Measurements from ENCODE around the gene TSPAN3. TPM values are rescaled to one million over a fixed set of nuclear protein-coding genes. Genes with fewer than 3 reads are reported as not detected.

TSPAN3 gene
- total RNA-seq, 2 experiments from 2014 or later = 49.1 to 49.4 TPM

DNA sequence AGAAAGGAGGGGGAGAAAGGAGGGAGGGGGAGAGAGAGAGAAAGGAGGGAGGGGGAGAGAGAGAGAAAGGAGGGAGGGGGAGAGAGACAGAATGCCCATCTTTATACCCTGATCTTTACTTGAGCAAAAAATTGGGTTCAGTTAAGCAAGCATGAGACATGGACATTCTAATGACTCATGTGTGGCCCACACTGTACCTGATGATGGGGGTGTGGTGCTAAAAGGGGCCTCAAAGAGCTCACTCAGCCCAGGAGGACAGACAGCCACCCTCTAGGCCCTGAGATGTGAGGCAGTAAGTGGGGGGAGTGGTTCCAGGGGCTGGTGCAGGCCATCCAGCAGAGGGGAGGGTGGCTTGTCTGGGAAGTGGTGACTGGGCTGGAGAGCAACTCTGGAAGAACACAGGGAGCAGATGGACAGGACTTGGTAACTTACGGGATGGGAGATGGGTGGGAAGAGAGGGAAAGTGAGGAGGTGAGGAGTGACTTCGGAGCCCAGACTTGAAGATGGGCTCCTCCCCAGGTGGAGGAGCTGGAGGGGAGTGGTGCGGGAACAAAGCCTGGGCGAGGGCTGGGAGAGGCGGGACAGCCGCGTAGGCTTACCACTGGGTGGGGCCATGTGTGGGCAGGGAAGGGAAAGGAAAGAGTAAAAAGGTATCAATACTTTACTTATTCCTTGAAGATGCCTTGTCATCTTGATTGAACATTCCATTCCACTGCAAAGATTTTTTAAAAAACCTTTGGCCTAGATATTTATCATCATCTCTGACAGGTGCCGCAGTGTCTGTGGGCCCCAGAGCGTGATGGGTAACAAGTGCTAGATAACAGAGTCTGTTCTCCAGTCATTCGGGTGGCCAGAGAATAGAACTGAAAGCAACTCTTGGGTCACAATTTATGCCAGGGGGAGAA lies 32.3 kb downstream of the TSPAN3 start:
- CTCF ChIA-PET = interaction anchor here (0.6 to 5.2 kb wide), 4 partner anchors 14 to 1350 kb away, joined by 3 to 28 read pairs (median 6); no protein-coding TSS in a partner anchor
- POLR2A ChIA-PET = no interaction called here

DNA sequence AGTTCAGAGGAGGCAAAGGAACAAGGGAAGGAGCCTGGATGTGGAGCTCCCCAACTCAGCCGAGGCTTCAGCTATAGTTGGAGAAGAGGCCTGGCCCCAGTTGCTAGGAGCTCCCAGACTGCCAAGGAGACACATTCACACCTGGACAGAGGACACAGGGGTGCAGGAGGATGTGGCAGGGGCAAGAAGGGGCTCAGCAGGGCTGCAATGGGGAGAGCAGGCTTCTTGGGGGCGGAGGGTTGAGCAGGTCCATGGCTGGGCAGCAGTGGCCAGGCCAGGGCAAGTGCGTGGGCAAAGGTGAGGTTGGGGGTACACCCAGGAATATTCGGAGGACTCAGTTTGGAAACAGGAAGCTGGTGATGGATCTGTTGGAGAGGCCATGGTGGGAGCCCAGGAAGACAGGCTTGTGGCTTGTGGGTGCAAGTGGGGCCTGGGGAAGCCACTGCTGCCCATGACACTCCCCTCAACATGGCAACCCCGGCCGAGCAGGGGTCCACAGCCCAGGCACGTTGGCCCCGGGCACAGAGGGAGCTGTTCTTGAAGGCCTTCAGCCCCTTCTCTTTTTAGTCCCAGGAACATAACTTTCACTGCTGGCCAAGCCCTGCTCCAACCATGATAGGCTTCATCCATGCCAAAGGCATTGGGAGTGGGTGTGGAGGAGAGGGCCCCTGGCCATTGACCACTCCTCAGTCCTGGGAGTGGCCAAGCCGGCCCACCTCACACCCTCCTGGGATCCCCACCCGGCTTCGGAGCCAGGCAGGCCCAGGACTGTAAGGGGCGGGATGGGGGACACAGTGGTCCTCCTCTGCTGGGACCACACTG lies 33.3 kb downstream of the TSPAN3 start:
- CTCF ChIA-PET = interaction anchor here (0.6 to 5.2 kb wide), 4 partner anchors 13 to 1351 kb away, joined by 3 to 28 read pairs (median 6); no protein-coding TSS in a partner anchor
- POLR2A ChIA-PET = no interaction called here

DNA sequence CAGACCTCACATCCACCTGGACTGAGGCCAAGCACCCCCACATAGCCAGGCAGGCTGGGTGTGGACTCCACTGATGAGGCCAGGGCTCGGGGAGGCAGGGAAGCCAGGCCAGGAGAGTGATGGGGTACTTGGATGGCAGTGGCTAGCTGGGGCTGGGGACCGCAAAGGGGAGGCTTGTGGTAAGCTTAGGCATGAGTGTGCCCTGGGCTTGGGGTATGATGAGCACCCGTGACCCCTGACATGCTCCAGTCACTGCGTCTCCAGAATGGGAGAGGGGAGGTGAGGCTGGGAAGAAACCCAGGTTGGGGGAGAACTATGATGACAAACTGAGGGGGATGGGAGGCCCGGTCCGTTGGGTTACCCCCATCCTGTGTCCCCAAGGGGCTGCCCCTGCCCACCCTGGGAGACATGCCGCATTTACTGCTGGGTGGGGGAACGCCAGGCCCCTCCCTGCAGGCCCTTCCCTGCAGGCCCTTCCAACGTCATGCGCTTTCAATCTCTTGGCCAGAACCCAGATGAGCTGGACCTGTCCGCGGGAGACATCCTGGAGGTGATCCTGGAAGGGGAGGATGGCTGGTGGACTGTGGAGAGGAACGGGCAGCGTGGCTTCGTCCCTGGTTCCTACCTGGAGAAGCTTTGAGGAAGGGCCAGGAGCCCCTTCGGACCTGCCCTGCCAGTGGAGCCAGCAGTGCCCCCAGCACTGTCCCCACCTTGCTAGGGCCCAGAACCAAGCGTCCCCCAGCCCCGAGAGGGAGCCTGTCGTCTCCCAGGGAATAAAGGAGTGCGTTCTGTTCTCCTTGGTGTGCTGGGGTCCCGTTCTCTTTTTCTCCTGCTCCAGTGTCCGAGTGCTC lies 34.1 kb downstream of the TSPAN3 start:
- CTCF ChIA-PET = interaction anchor here (0.7 to 5.2 kb wide), 3 partner anchors 12 to 76 kb away, joined by 3 to 28 read pairs (median 10); no protein-coding TSS in a partner anchor

DNA sequence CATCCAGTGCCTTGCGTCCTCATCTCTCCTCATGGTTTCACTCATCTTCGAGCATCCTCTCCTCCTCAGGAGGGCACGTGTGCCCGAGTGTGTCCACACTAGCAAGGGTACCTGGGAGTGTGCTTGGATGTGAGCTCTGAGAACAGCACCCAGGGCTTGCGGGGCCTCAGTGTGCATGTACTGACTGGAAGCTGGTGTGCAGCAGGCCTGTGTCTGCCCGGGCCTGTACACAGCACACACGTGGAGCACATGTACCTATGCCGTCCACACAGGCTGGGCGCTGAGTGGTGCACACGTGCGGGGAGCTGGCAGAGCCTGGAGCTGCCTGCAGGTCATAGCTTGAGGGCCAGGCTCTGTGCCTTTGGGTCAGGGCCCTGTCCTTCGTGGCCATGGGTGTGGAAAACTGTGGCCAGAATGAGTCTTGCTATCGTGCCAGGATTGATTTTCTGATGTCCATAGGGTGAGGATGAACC lies 34.9 kb downstream of the TSPAN3 start:
- ChIA-PET CTCF (interaction anchor here (0.6 to 5.2 kb wide), 6 partner anchors 10 to 544 kb away, joined by 3 to 28 read pairs (median 8); no protein-coding TSS in a partner anchor), POLR2A (no interaction called here)

More for the DNA sequence above, 34.1 kb downstream of the TSPAN3 start:
- POLR2A ChIA-PET = no interaction called here

DNA sequence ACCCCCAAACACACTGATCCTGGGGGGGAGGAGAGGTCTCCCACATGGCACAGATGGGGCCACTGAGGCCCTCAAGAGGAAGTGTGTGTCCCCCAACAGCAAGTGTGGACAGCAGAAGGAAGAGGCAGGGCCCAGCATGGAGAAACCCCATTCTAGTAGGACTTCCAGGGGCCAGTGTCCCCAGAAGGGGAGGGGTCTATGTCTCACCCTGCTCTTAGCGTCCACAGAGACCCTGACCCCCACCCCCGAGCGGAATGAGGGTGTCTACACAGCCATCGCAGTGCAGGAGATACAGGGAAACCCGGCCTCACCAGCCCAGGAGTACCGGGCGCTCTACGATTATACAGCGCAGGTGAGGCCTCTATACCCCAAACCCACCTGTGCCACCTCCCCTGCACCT lies 35.3 kb downstream of the TSPAN3 start:
- ChIA-PET CTCF (interaction anchor here (0.6 to 5.2 kb wide), 9 partner anchors 8 to 544 kb away, joined by 3 to 28 read pairs (median 5); no protein-coding TSS in a partner anchor), POLR2A (interaction anchor here (0.8 kb wide), 1 partner anchor 9 kb away, joined by 5 read pairs; no protein-coding TSS in a partner anchor)

DNA sequence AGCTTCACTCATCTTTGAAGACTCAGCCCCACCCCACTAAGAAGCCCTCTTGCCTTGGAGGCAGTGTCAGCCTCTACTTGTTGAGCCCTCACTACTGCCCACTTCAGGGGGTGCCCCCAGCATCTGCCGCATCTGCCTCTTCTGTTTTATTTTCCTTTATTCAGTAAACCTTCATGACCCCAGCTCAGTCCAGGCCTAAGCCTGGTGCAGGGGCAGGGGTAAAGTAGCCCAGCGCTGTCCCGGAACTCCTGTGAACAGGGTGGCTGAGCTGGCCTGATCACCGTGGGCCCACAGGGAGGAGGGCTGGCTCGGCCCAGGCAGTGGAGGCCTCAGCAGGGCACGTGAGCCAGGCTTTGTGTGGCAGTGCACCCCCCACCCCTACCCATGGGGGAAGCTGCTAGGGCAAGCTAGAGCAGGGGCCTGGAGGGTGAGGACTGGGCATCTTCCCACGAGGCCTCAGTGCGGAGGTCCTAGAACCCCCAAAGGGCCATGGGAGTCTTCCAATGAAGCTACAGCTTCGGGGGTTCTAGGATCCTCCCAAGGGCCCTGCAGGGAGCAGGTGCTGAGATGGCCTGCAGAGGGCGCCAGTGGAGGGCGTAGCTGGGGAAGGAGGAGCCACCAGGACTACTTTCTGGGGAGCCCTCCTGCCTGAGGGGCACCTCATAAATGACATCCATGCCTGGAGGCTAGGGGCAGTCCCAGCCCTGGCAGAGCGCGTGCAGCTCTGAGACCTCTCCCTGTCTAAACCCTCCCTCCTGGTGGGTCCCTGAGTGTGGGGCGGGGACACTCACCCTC lies 36.0 kb downstream of the TSPAN3 start:
- POLR2A ChIA-PET = interaction anchor here (0.8 kb wide), 2 partner anchors 10 to 103 kb away, joined by 4 to 5 read pairs; partner anchors contain the start of gene RCN2

DNA sequence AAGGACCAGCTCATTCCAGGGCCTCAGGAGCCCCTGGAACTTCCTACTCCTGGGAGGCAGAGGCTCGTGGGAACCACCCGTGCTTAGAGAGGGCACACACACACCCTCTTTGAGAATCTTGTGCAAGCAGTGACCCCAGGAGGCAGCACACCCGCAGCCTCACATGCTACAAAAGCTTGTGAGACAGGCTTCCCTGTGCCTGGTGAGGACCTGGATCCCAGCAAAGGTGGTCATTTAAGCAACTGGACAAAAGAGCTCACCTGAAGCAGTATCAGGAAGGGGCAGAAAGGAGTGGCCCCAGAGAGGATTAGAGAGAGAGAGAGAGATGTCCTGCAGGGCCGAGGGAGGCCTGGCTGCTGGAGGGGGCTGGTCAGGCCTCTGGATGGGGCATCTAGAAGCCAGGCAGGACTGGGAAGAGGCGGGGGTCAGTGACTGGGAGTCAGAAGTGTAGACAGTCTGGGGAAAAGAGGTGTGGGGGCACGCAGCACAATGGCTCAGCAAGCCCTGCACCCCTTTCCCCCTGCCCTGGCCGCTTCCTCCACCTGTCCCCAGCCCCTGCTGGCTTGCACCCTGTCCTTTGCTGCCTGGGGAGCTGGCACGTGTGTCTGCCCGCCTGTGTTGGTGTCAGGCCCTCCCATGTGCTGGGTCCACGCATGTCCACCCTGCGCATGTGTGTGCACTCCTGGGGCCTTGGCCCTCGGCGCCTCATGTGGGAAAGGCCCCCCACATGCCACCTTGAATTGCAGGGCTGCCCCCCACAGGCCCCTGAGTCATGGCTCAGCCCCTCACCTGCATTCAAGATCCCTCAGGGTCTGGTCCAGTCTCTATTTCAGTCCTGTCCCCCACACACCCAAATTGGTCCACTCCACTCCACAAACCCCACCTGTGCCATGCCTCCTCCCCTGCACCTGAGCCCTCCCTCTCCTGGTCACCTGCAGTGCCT lies 36.9 kb downstream of the TSPAN3 start:
- ChIA-PET CTCF (interaction anchor here (0.7 to 5.2 kb wide), 8 partner anchors 9 to 85 kb away, joined by 3 to 28 read pairs (median 5); no protein-coding TSS in a partner anchor), POLR2A (interaction anchor here (0.8 to 1.5 kb wide), 2 partner anchors 61 to 102 kb away, joined by 4 to 5 read pairs; partner anchors contain the start of gene RCN2)

More for the DNA sequence above, 36.0 kb downstream of the TSPAN3 start:
- CTCF ChIA-PET = interaction anchor here (0.6 to 5.2 kb wide), 10 partner anchors 9 to 545 kb away, joined by 3 to 28 read pairs (median 5); no protein-coding TSS in a partner anchor

DNA sequence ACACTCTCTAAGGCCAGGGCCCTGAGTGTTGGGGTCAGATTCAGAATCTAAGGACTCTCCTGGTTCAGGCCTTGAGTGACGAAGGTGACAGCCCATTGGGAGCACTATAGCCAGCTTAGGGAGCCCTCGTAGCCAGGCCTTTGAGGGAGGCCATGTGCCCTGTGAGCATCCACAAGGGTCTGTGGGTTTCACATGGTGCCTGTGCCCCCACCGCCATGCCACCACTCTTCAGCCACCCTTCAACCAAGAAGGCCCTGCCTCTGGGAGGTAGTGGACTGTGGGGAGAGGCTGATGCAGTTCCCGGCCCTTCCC lies 37.5 kb downstream of the TSPAN3 start:
- POLR2A ChIA-PET = interaction anchor here (1.5 kb wide), 1 partner anchor 60 kb away, joined by 5 read pairs; no protein-coding TSS in a partner anchor
- CTCF ChIA-PET = interaction anchor here (0.7 to 5.2 kb wide), 5 partner anchors 9 to 86 kb away, joined by 3 to 28 read pairs (median 10); no protein-coding TSS in a partner anchor

DNA sequence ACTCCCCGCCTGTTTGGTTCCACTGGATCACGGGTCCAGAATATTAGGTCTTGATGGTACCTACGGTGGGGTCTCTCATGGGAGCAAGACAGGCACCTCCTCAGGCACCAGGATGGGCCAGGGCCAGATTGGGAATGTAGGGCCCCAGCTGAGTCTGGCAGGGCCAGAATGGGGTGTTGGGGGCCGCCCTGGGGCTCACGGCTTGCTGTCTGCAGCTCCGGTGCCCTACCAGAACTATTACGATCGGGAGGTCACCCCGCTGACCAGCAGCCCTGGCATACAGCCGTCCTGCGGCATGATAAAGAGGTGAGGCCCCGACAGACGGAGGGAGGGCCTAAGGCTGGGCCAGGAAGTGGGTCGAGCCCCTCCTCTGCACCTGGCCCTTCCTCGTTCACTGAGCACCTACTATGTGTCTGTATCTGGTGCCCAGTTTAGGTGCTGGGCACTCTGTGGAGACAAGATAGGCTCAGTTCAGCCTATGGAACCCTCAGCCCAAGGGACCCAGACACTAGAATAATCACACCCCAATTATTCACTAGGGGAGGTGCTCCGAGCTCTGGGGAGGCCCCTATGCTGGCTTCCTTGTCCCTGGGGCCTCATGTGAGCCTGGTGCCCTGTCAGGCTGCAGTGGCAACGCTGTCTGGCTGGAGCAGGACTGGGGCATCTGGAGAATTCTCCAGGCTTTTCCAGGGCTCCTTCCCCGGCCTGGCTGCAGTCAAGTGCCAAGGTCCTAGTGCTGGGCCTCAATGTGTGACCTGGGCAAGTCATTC lies 38.1 kb downstream of the TSPAN3 start:
- POLR2A ChIA-PET = interaction anchor here (1.5 kb wide), 1 partner anchor 60 kb away, joined by 5 read pairs; no protein-coding TSS in a partner anchor
- CTCF ChIA-PET = interaction anchor here (1.1 to 5.2 kb wide), 4 partner anchors 8 to 60 kb away, joined by 3 to 28 read pairs (median 16); no protein-coding TSS in a partner anchor

DNA sequence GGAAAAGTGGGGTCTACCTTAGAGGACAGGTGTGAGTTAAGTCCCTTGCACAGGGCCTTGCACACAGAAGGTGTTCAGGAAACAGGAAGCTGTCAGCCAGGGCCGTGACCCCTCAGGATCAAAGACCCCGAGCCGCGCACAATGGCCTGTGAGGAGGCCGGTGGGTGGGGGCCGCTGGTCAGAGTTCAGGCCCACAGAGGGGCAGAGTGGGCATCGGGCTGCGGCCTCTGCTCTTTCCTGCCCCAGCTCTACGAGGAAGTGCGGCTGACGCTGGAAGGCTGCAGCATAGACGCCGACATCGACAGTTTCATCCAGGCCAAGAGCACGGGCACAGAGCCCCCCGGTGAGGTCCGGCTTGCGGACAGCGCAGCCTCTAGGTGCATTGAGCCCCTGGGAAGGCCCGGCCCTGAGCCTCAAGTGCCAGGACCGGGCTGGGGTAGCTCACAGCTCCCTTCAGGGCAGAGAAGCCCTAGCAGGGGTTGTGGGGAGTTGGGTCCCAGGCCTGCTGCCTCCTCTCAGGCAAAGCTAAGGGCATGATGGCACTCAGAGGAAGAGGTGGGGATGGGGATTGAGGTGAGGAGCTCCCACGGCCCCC lies 38.8 kb downstream of the TSPAN3 start:
- CTCF ChIA-PET = interaction anchor here (1.1 to 4.1 kb wide), 3 partner anchors 15 to 60 kb away, joined by 3 to 19 read pairs (median 4); no protein-coding TSS in a partner anchor
- POLR2A ChIA-PET = interaction anchor here (0.6 to 1.5 kb wide), 2 partner anchors 34 to 59 kb away, joined by 5 to 13 read pairs; no protein-coding TSS in a partner anchor

DNA sequence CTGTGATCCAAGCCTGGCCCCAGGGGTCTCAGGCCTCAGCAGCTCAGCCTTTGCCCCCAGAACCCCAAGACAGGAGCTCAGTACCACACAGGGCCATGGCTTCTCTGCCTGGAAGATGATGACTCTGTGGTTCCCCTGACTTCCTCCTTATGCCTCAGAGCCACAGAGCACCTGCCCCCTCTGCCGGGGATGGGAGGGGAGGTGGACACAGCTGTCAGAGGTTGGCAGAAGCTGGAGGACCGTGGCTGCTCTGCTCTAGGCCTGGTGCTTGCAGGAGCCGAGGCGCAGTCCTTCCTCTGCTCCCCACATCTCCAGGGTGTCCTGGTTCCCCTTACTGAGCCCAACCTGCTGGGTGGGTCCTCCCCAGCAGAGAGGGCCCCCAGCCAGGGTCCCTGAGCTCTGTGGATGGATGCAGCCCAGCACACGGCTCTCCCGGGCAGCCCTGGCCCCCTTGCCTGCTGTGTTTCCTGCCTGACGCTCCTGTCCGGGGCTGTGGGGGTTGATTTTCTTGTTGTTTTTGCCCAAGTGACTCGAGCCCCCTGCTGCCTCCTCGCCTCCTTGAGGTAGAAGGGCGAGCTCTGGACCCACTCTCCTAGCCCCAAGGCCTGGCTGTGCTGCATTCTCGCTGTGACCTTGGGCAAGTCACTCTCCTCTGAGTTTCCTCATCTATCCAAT lies 39.4 kb downstream of the TSPAN3 start:
- CTCF ChIA-PET = interaction anchor here (0.9 to 4.1 kb wide), 4 partner anchors 14 to 59 kb away, joined by 3 to 19 read pairs (median 4); no protein-coding TSS in a partner anchor
- POLR2A ChIA-PET = interaction anchor here (0.6 kb wide), 1 partner anchor 35 kb away, joined by 13 read pairs; no protein-coding TSS in a partner anchor

DNA sequence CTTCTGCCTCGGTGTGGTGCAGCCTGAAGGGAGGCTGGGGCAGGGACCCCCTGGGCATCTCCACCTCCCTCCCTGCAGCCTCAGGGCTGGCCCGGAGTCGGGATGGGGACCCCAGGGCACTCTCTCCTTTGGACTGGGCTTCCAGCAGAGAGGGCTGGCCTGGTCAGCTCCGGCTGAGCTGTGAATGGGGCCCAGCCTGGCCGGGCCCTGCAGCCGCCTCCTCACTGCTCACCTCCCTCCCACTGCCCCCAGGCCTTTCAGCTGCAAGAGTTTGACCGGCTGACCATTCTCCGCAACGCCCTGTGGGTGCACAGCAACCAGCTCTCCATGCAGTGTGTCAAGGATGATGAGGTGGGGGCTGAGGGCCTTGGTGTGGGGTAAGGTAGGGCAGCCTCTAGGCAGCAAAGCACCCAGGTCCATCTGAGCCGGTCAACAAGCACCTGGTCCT lies 40.0 kb downstream of the TSPAN3 start:
- ChIA-PET CTCF (interaction anchor here (0.9 to 4.1 kb wide), 4 partner anchors 13 to 58 kb away, joined by 3 to 19 read pairs (median 4); no protein-coding TSS in a partner anchor), POLR2A (no interaction called here)

DNA sequence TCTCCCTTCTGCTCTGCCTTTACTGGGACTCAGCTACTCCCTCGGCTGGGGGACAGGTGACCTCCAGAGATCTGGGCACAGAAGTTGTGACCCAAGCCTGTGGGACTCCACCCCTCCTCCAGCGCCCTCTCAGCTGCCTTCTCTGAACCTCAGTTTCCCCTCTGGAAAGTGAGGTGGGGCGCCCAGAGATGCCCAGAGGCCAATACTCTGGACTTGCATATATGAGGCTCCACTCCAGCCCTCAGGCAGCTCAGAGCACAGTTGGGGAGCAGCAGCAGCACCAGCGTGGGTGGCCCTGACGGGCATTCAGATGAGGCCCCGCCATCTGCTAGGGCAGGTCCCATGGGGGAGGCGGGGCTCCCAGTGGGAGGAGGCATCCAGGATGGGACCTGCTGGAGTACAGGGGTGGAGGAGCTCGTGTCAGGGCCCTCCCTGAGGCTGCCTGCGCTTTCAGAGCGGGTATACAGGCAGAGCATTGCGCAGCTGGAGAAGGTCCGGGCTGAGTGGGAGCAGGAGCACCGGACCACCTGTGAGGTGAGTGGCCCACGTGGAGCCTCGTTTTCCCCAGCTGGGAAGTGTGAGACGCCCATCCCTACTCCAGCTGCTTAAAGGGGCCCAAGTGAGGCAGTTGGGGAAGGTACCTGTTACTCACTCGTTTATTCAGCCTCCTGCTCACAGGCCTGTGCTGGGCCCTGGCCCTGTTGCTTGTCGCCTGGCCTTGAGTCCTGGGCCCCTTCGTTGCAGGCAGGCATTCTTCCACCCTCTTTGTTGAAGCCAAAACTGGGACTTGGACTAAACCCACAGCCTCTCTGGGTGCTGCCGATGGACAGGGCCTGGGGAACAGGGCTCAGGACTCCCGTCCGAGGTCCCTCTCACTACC lies 40.6 kb downstream of the TSPAN3 start:
- POLR2A ChIA-PET = no interaction called here
- CTCF ChIA-PET = interaction anchor here (0.9 to 4.1 kb wide), 3 partner anchors 12 to 58 kb away, joined by 3 to 19 read pairs (median 3); no protein-coding TSS in a partner anchor

Measured in activated CD8-positive, alpha-beta memory T cell treated with anti-CD3 and anti-CD28 coated beads for 36 hours (primary cell).